GM12878 (cell line): ENCODE data around the gene VSIG10. TPM values are rescaled to one million over a fixed set of nuclear protein-coding genes. Genes with fewer than 3 reads are reported as not detected.

Experiments used
- ATAC-seq: fragments of 200-7000 bp; cut with Tn5 transposase; 3 replicates; pipeline ENCODE4 v1.9.1; 2020; ENCODE audit warnings: mild to moderate bottlenecking, moderate library complexity
- BruUV-seq: library from RNA; stranded (reverse); fragments of 400-500 nt; replicated peaks from 2 replicates; lab custom pipeline; 2021; lab: Mats Ljungman, UMichigan
- CTCF ChIA-PET: fragments of 300-600 bp; sonication (Branson Sonifier 250); formaldehyde crosslinking; extraction: SDS; loops from one replicate; lab custom pipeline; 2021; ENCODE audit warnings: inconsistent platforms; lab: Yijun Ruan, JAX
- POLR2A ChIA-PET: fragments of 350-600 bp; formaldehyde crosslinking; extraction: SDS; loops from one replicate; lab custom pipeline; 2021; ENCODE audit warnings: inconsistent platforms; lab: Charles Lee
- RAD21 ChIA-PET: fragments of 300-600 bp; sonication (Branson Sonifier 250); formaldehyde crosslinking; loops from one replicate; lab custom pipeline; 2023; ENCODE audit warnings: antibody characterized with exemption; ENCODE audit not compliant: unreplicated experiment; lab: Charles Lee
- SMC1A ChIA-PET: fragments of 300-600 bp; sonication (Branson Sonifier 250); formaldehyde crosslinking; loops from one replicate; lab custom pipeline; 2023; ENCODE audit not compliant: unreplicated experiment, uncharacterized antibody; lab: Charles Lee
- DNase-seq: peaks from one replicate; pipeline ENCODE4 v3.0.0-alpha.2; 2011; ENCODE audit warnings: low read depth, low spot score
- FAIRE-seq: peaks from 3 replicates; lab custom pipeline; 2011; peaks lifted over from hg19 to GRCh38; lab: Jason Lieb, UNC
- H2AFZ ChIP-seq: 2 replicates; pipeline ENCODE4 v1.6.0; 2011; ENCODE audit warnings: low read depth, low read length, control low read depth; ENCODE audit not compliant: control insufficient read depth
- H3K27ac ChIP-seq: 2 replicates; pipeline ENCODE4 v1.5.1; 2011; ENCODE audit warnings: control low read depth; ENCODE audit not compliant: control insufficient read depth, insufficient read depth
- H3K27me3 ChIP-seq, 2 experiments: replicated peaks in 1 of 2; 2 replicates each; pipeline versions ENCODE4 v1.6.0 to v1.6.1; 2011; ENCODE audit warnings: low read length in 1 of 2; ENCODE audit not compliant: control insufficient read depth in 2 of 2, insufficient read depth in 2 of 2
- H3K36me3 ChIP-seq, 2 experiments: 2 replicates each; pipeline ENCODE4 v1.5.1; 2011; ENCODE audit warnings: low read length in 1 of 2; ENCODE audit not compliant: control insufficient read depth in 2 of 2, insufficient read depth in 2 of 2
- H3K4me1 ChIP-seq: 2 replicates; pipeline ENCODE4 v1.6.1; 2011; ENCODE audit warnings: mild to moderate bottlenecking, low read length, moderate library complexity, mixed read lengths; ENCODE audit not compliant: control insufficient read depth, insufficient read depth
- H3K4me2 ChIP-seq: 2 replicates; pipeline ENCODE4 v1.6.0; 2011; ENCODE audit warnings: control low read depth; ENCODE audit not compliant: control insufficient read depth, insufficient read depth
- H3K4me3 ChIP-seq: fragments of 200-600 bp; sonication (generic); 2 replicates; pipeline ENCODE4 v1.5.1; 2016
- H3K79me2 ChIP-seq: 2 replicates; pipeline ENCODE4 v1.6.0; 2011; ENCODE audit warnings: low read length; ENCODE audit not compliant: control insufficient read depth, insufficient read depth
- H3K9ac ChIP-seq: 2 replicates; pipeline ENCODE4 v1.8.0; 2011; ENCODE audit warnings: low read length, control low read depth, mixed read lengths; ENCODE audit not compliant: control insufficient read depth, insufficient read depth
- H3K9me3 ChIP-seq: replicated peaks from 3 replicates; pipeline ENCODE4 v1.5.1; 2011; ENCODE audit warnings: mild to moderate bottlenecking, low read length; ENCODE audit not compliant: control insufficient read depth, insufficient read depth
- H4K20me1 ChIP-seq: 2 replicates; pipeline ENCODE4 v1.6.0; 2011; ENCODE audit not compliant: control insufficient read depth, insufficient read depth
- BCL11A ChIP-seq: IDR thresholded peaks from 2 replicates; pipeline ENCODE4 v1.6.1; 2011; ENCODE audit warnings: low read depth, low read length
- BHLHE40 ChIP-seq, 2 experiments: fragments of 450-650 bp in 1 of 2; IDR thresholded peaks; 2 replicates each; pipeline ENCODE4 v1.6.1; 2011 to 2017; ENCODE audit warnings: low read depth in 2 of 2, borderline replicate concordance in 1 of 2, improper control_type of control experiment in 1 of 2, low read length in 1 of 2, mild to moderate bottlenecking in 1 of 2
- IKZF2 ChIP-seq, 2 experiments: fragments of 450-650 bp; IDR thresholded peaks; 2 replicates each; pipeline ENCODE4 v1.6.1; 2017; ENCODE audit warnings: mild to moderate bottlenecking in 2 of 2, moderate library complexity in 2 of 2
- MTA2 ChIP-seq: fragments of 450-650 bp; IDR thresholded peaks from 2 replicates; pipeline ENCODE4 v1.6.1; 2016; ENCODE audit warnings: low read depth, mild to moderate bottlenecking, moderate library complexity
- NBN ChIP-seq: fragments of 450-650 bp; IDR thresholded peaks from 2 replicates; pipeline ENCODE4 v1.6.1; 2016
- NFYA ChIP-seq: IDR thresholded peaks from 2 replicates; pipeline ENCODE4 v1.6.1; 2011; ENCODE audit warnings: low read depth, mild to moderate bottlenecking, low read length, improper control_type of control experiment, borderline replicate concordance
- YBX1 ChIP-seq: fragments of 450-650 bp; IDR thresholded peaks from 2 replicates; pipeline ENCODE4 v1.6.1; 2016; ENCODE audit warnings: antibody characterized with exemption
- WGBS: methylation state at CpG from one replicate; pipeline ENCODE4 v1.1.6; 2016; ENCODE audit warnings: low lambda C conversion rate; ENCODE audit not compliant: insufficient replicate concordance, insufficient coverage; ENCODE audit errors: missing lambda C conversion rate; 5-methylcytosine and 5-hydroxymethylcytosine counted together
- in situ Hi-C: fragments of 300-500 bp; cut with MboI; formaldehyde crosslinking; loops from 9 replicates; pipeline ENCODE4 v1.14.3; 2018; ENCODE audit warnings: mixed read lengths
- intact Hi-C: fragments of 100-400 bp; cut with micrococcal nuclease; formaldehyde crosslinking; loops from one replicate; pipeline ENCODE4 v1.14.2; 2022; ENCODE audit not compliant: unreplicated experiment
- polyA plus RNA-seq, 11 experiments: library from polyadenylated mRNA; depleted of rRNA in 4 of 11; unstranded in 6 of 11; stranded (reverse) in 5 of 11; fragments of >200 nt; fragmentation: Nextera tagmentation in 4 of 11; fragmentation: Illumina TruSeq in 1 of 11; extraction: Ambion mirVana in 4 of 11; extraction: Trizol in 1 of 11; gene quantifications; 1 replicate in 1 of 11; 2 replicates in 10 of 11; pipeline versions ENCODE4 v1.2.1 to v1.2.3, GENCODE V29; 2011 to 2016; ENCODE audit warnings: inconsistent platforms in 2 of 11, missing spikeins in 2 of 11, low read depth in 1 of 11
- total RNA-seq, 4 experiments: library from RNA; depleted of rRNA in 3 of 4; stranded (reverse); fragments of >200 nt in 3 of 4; fragmentation: Illumina TruSeq in 1 of 4; extraction: Trizol in 1 of 4; gene quantifications; 2 replicates each; pipeline versions ENCODE4 v1.2.1 to v1.2.3, GENCODE V29; 2013 to 2021
- TF ChIP-seq, protein P1 (sequence below): fragments of 450-650 bp; IDR thresholded peaks from 2 replicates; pipeline ENCODE4 v1.6.1; 2017; ENCODE audit warnings: borderline replicate concordance

The VSIG10 gene
- total and polyA plus RNA-seq, 10 of the 15 experiments (the other 5 are each of a cell fraction or from before 2014, with no cell fraction given), result 3.4 to 10.2 (median 5.8) TPM

DNA sequence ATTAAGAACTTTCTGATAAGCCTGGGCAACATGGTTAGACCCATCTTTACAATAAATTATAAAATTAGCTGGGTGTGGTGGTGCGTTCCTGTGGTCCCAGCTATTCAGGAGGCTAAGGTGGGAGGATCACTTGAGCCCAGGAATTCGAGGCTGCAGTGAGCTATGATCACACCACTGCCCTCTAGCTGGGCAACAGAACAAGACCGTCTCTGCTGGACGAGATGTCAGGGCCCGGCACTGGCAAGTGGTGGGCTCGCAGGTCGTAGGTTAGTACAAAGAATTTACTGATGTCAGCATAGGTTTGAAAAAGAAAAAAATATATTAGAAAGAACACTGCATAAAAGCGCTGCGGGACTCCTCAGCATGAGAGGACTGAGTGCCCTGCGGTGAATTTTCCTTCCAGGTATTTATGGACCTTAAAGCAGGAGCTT lies 15.7 kb upstream of the VSIG10 start:
- Histone ChIP-seq H2AFZ (no peak overlapping the region), H3K27me3 (no peaks in the 10 kb centered on the region), H3K4me2 (no peak overlapping the region), H3K9ac (no peak overlapping the region), H3K9me3 (no peaks in the 10 kb centered on the region), H4K20me1 (no peaks in the 10 kb centered on the region), H3K36me3 (no peaks in the 10 kb centered on the region), H3K27ac (no peak overlapping the region), H3K4me1 (no peaks in the 10 kb centered on the region; the same call in 1 of the 2 replicates), H3K4me3 (no peak overlapping the region), H3K79me2 (no peaks in the 10 kb centered on the region)
- in situ Hi-C loops (loop anchor here (25.0 kb wide), 2 partner anchors 918 to 1418 kb away; no protein-coding TSS in a partner anchor), intact Hi-C loops (no loop called here)
- RAD21 ChIA-PET, result interaction anchor here (0.8 to 4.9 kb wide), 7 partner anchors 11 to 257 kb away, joined by 3 to 126 read pairs (median 21); partner anchors contain the start of genes PEBP1 and SUDS3
- 91% methylated on average over 10 of the region's 10 CpGs for WGBS
- DNase-seq (no peak), FAIRE-seq (no peak), ATAC-seq (no peak)
- no TSS peak for BruUV-seq
- SMC1A ChIA-PET, result interaction anchor here (0.8 to 4.8 kb wide), 6 partner anchors 17 to 257 kb away, joined by 3 to 105 read pairs (median 10); partner anchors contain the start of genes PEBP1 and SUDS3
- CTCF ChIA-PET, result interaction anchor here (1.0 to 5.1 kb wide), 10 partner anchors 16 to 917 kb away, joined by 3 to 171 read pairs (median 4); partner anchors contain the start of genes PEBP1, SUDS3 and WSB2
- POLR2A ChIA-PET, result no interaction called here
- TF ChIP-seq BHLHE40 (IDR thresholded peaks at IDR 0.05; ENCODE audit: borderline replicate concordance in 1 of 2, low read depth in 2 of 2, low read length in 1 of 2) (no peak), NFYA (no peak), YBX1 (no peak), NBN (no peak), MTA2 (no peak), IKZF2 (IDR thresholded peaks at IDR 0.05) (no peak), BCL11A (no peak)
- TF ChIP-seq, protein P1, sequence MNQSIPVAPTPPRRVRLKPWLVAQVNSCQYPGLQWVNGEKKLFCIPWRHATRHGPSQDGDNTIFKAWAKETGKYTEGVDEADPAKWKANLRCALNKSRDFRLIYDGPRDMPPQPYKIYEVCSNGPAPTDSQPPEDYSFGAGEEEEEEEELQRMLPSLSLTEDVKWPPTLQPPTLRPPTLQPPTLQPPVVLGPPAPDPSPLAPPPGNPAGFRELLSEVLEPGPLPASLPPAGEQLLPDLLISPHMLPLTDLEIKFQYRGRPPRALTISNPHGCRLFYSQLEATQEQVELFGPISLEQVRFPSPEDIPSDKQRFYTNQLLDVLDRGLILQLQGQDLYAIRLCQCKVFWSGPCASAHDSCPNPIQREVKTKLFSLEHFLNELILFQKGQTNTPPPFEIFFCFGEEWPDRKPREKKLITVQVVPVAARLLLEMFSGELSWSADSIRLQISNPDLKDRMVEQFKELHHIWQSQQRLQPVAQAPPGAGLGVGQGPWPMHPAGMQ, result no peak
